Stomach smooth muscle (tissue), 2 donors: Measurements from ENCODE around the gene SCN4A.
"Not testable (repeated sequence)": the region's sequence is repeated elsewhere in the genome, so short reads cannot be mapped to it uniquely, and the experiment has no call there.

Experiments
- H3K27ac ChIP-seq: one replicate; pipeline ENCODE4 v1.7.0; 2013; ENCODE audit warnings: mild to moderate bottlenecking, low read length, inconsistent platforms
- H3K27me3 ChIP-seq, 2 donors: one replicate each; pipeline ENCODE4 v1.7.0; 2013; ENCODE audit warnings: low read length in 2 of 2; ENCODE audit not compliant: insufficient read depth in 2 of 2, control insufficient read depth in 1 of 2
- H3K36me3 ChIP-seq, 2 donors: one replicate each; pipeline ENCODE4 v1.7.0; 2013; ENCODE audit warnings: low read length in 2 of 2; ENCODE audit not compliant: control insufficient read depth in 2 of 2, insufficient read depth in 2 of 2
- H3K4me1 ChIP-seq: one replicate; pipeline ENCODE4 v1.7.0; 2013; ENCODE audit warnings: low read length; ENCODE audit not compliant: control insufficient read depth, insufficient read depth
- H3K4me3 ChIP-seq, 2 donors: one replicate each; pipeline ENCODE4 v1.7.0; 2013; ENCODE audit warnings: low read length in 2 of 2
- H3K9ac ChIP-seq, 2 donors: one replicate each; pipeline ENCODE4 v1.7.0; 2013; ENCODE audit warnings: low read length in 2 of 2, mild to moderate bottlenecking in 1 of 2
- H3K9me3 ChIP-seq, 2 donors: one replicate each; pipeline ENCODE4 v1.7.0; 2013; ENCODE audit warnings: low read length in 2 of 2; ENCODE audit not compliant: control insufficient read depth in 2 of 2
- donor health status: healthy.
- donor health status: Pancreatic carcinoma.

SCN4A gene

GRCh38 chr17:63909586-63909985, 63.1 kb downstream of the SCN4A start:
- not testable (repeated sequence) for H3K9ac ChIP-seq, H3K9me3 ChIP-seq, H3K4me1 ChIP-seq, H3K4me3 ChIP-seq, H3K36me3 ChIP-seq, H3K27me3 ChIP-seq, H3K27ac ChIP-seq

GRCh38 chr17:63907161-63907778, 65.4 kb downstream of the SCN4A start:
- not testable (repeated sequence) for H3K4me1 ChIP-seq, H3K9ac ChIP-seq, H3K9me3 ChIP-seq, H3K36me3 ChIP-seq, H3K4me3 ChIP-seq, H3K27me3 ChIP-seq, H3K27ac ChIP-seq

GRCh38 chr17:63904796-63905195, 67.9 kb downstream of the SCN4A start:
- H3K4me3 ChIP-seq = not testable (repeated sequence)

GRCh38 chr17:63903787-63904201, 68.9 kb downstream of the SCN4A start:
- H3K9ac ChIP-seq, H3K4me1 ChIP-seq, H3K9me3 ChIP-seq, H3K36me3 ChIP-seq, H3K4me3 ChIP-seq, H3K27me3 ChIP-seq, H3K27ac ChIP-seq: not testable (repeated sequence)

More at GRCh38 chr17:63904796-63905195, 67.9 kb downstream of the SCN4A start:
- H3K9me3 ChIP-seq, H3K27ac ChIP-seq, H3K4me1 ChIP-seq, H3K27me3 ChIP-seq, H3K36me3 ChIP-seq, H3K9ac ChIP-seq: not testable (repeated sequence)

- H3K4me3 ChIP-seq, H3K9ac ChIP-seq, H3K27me3 ChIP-seq, H3K9me3 ChIP-seq, H3K4me1 ChIP-seq, H3K36me3 ChIP-seq, H3K27ac ChIP-seq: not testable (repeated sequence)
Observed at GRCh38 chr17:63901971-63902370, 70.7 kb downstream of the SCN4A start.

GRCh38 chr17:63898899-63899798, 73.6 kb downstream of the SCN4A start:
- H3K9ac ChIP-seq, H3K9me3 ChIP-seq, H3K4me3 ChIP-seq, H3K36me3 ChIP-seq, H3K4me1 ChIP-seq, H3K27me3 ChIP-seq, H3K27ac ChIP-seq: not testable (repeated sequence)

GRCh38 chr17:63896524-63897354, 76.0 kb downstream of the SCN4A start, which contains the start of gene CSH1:
TSS of gene CSH1 (minus strand) at chr17:63896574. CDS start at chr17:63896511, 63 bp downstream.
- H3K4me1 ChIP-seq, H3K4me3 ChIP-seq, H3K36me3 ChIP-seq, H3K27me3 ChIP-seq, H3K9me3 ChIP-seq, H3K9ac ChIP-seq, H3K27ac ChIP-seq: not testable (repeated sequence)

GRCh38 chr17:63894821-63895220, 77.9 kb downstream of the SCN4A start:
- not testable (repeated sequence) for H3K9ac ChIP-seq

GRCh38 chr17:63894021-63894420, 78.7 kb downstream of the SCN4A start:
- not testable (repeated sequence) for H3K9me3 ChIP-seq, H3K4me1 ChIP-seq, H3K36me3 ChIP-seq, H3K27me3 ChIP-seq, H3K27ac ChIP-seq, H3K9ac ChIP-seq, H3K4me3 ChIP-seq

More at GRCh38 chr17:63894821-63895220, 77.9 kb downstream of the SCN4A start:
- H3K9me3 ChIP-seq, H3K27ac ChIP-seq, H3K4me3 ChIP-seq, H3K4me1 ChIP-seq, H3K27me3 ChIP-seq, H3K36me3 ChIP-seq: not testable (repeated sequence)

GRCh38 chr17:63892316-63893037, 80.2 kb downstream of the SCN4A start:
- not testable (repeated sequence) for H3K27me3 ChIP-seq, H3K4me3 ChIP-seq, H3K36me3 ChIP-seq, H3K9me3 ChIP-seq, H3K9ac ChIP-seq, H3K27ac ChIP-seq, H3K4me1 ChIP-seq
